Right lobe of liver (tissue), 6 donors: ENCODE results near the gene TBC1D10A. TPM values are rescaled to one million over a fixed set of nuclear protein-coding genes. Genes with fewer than 3 reads are reported as not detected.

ENCODE experiments used
- ATAC-seq, 4 donors: fragments of 200-7000 bp; cut with Tn5 transposase; one replicate each; pipeline ENCODE4 v1.9.1; 2020; ENCODE audit warnings: mild to moderate bottlenecking in 4 of 4, moderate library complexity in 4 of 4
- DNase-seq, 3 donors: peaks; one replicate each; pipeline ENCODE4 v3.0.0-alpha.2; 2020
- H3K27ac ChIP-seq, 3 donors: fragments of 200-600 bp; one replicate each; pipeline ENCODE4 v1.8.0; 2022
- H3K27me3 ChIP-seq, 2 donors: fragments of 200-600 bp; one replicate each; pipeline ENCODE4 v1.8.0; 2022
- H3K36me3 ChIP-seq, 4 donors: fragments of 200-600 bp; sonication (generic) in 1 of 4; one replicate each; pipeline versions ENCODE4 v1.5.1 to v1.8.0; 2017 to 2022; ENCODE audit warnings: control low read depth in 1 of 4
- H3K4me1 ChIP-seq, 4 donors: fragments of 200-600 bp; sonication (generic) in 1 of 4; one replicate each; pipeline versions ENCODE4 v1.5.1 to v1.8.0; 2017 to 2022; ENCODE audit warnings: control low read depth in 1 of 4
- H3K4me3 ChIP-seq, 3 donors: fragments of 200-600 bp; one replicate each; pipeline ENCODE4 v1.8.0; 2022
- H3K9me3 ChIP-seq, 4 donors: fragments of 200-600 bp; sonication (generic) in 1 of 4; one replicate each; pipeline versions ENCODE4 v1.5.1 to v1.8.0; 2017 to 2022; ENCODE audit warnings: control low read depth in 1 of 4
- CTCF ChIP-seq, 4 donors: fragments of 200-600 bp in 3 of 4; fragments of 450-650 bp in 1 of 4; IDR thresholded peaks; one replicate each; pipeline versions ENCODE4 v1.5.1 to v1.8.0; 2016 to 2022; ENCODE audit warnings: antibody characterized with exemption in 4 of 4, mild to moderate bottlenecking in 2 of 4
- POLR2A ChIP-seq: fragments of 450-650 bp; IDR thresholded peaks from one replicate; pipeline ENCODE4 v1.6.1; 2017; ENCODE audit warnings: antibody characterized with exemption, mild to moderate bottlenecking
- WGBS: methylation state at CpG from one replicate; pipeline ENCODE4 v1.1.6; 2018; ENCODE audit warnings: low coverage, low lambda C conversion rate; ENCODE audit not compliant: insufficient coverage; ENCODE audit errors: missing lambda C conversion rate; 5-methylcytosine and 5-hydroxymethylcytosine counted together
- intact Hi-C, 2 donors: fragments of 100-400 bp; cut with DNase I; formaldehyde crosslinking; loops; one replicate each; pipeline versions ENCODE4 v1.11.2 to v1.14.1; 2022
- total RNA-seq, 6 experiments: library from RNA; depleted of rRNA in 2 of 6; stranded (reverse); fragments of >200 nt in 2 of 6; fragmentation: NEBNext Ultra II Directional in 3 of 6; extraction: Animal tissue kit (Norgen Biotek cat#: 25700) in 3 of 6; gene quantifications; one replicate each; pipeline versions ENCODE4 v1.1.0 to v1.2.4, GENCODE V29; 2016 to 2023
- donor health status: DM: no; HTN: yes; CAD: no.
- donor health status: DM: no; HTN: no; CAD: no.
- donor health status: DM: no; HTN: no; CAD: no.
- donor health status: DM: no; HTN: yes; CAD: no.
- donor health status: DM: no; HTN: yes; CAD: no.

Gene TBC1D10A
- total RNA-seq, 6 experiments from 2014 or later = 6.6 to 12.6 (median 10.0) TPM

GRCh38 chr22:30371981-30372380, 45.2 kb upstream of the TBC1D10A start:
- no peak for TF ChIP-seq POLR2A
- TF ChIP-seq CTCF (IDR thresholded peaks at IDR 0.05) = no peak
- Histone ChIP-seq H3K27ac (no peak overlapping the region), H3K9me3 (no peaks in the 10 kb centered on the region), H3K4me1 (no peaks in the 10 kb centered on the region), H3K27me3 (no peaks in the 10 kb centered on the region), H3K4me3 (no peak overlapping the region), H3K36me3 (no peaks in the 10 kb centered on the region)
- intact Hi-C loops = no loop called here
- 90% methylated on average over 2 of the region's 13 CpGs for WGBS
- no peak for DNase-seq
- ATAC-seq = no peak

GRCh38 chr22:30371321-30371720, 44.6 kb upstream of the TBC1D10A start:
- Histone ChIP-seq H3K27ac (no peak overlapping the region), H3K36me3 (no peaks in the 10 kb centered on the region), H3K9me3 (no peaks in the 10 kb centered on the region), H3K4me3 (no peak overlapping the region), H3K4me1 (no peaks in the 10 kb centered on the region), H3K27me3 (no peaks in the 10 kb centered on the region)
- WGBS = 83% methylated on average over 2 of the region's 9 CpGs
- TF ChIP-seq POLR2A = no peak
- no peak for TF ChIP-seq CTCF (IDR thresholded peaks at IDR 0.05)
- no peak for ATAC-seq
- no peak for DNase-seq
- intact Hi-C loops = no loop called here

GRCh38 chr22:30370641-30371230, 44.0 kb upstream of the TBC1D10A start:
- DNase-seq = no peak
- 90% methylated on average over 4 of the region's 19 CpGs for WGBS

DNA sequence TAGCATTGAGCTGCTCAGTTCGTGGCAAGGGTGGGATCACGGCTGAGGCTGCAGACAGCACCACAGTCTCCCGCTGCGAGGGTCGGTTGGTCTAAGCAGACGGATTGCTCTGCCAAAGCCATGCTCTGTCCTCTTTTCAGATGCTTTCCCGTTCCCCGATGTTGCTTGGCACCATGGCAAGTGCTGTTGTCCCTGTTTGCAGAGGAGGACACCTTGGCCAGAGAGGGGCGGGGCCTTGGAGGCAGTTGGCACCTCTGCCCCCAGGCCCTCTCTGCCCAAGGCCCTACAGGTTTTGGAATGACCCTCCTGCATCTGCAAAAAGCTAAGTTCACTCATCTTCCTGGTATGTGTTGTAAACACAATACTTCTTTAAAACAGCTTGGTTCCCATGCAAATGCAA, 41.7 kb upstream of the TBC1D10A start:
- TF ChIP-seq POLR2A = no peak
- no peak for TF ChIP-seq CTCF (IDR thresholded peaks at IDR 0.05)
- DNase-seq (no peak), ATAC-seq (no peak)
- H3K36me3 ChIP-seq = no peaks in the 10 kb centered on the region
- no peaks in the 10 kb centered on the region for H3K4me1 ChIP-seq
- no peak overlapping the region for H3K27ac ChIP-seq
- no peaks in the 10 kb centered on the region for H3K27me3 ChIP-seq
- H3K9me3 ChIP-seq = no peaks in the 10 kb centered on the region
- intact Hi-C loops = no loop called here
- no peak overlapping the region for H3K4me3 ChIP-seq
- WGBS = 73% methylated on average over 9 of the region's 9 CpGs

More at GRCh38 chr22:30370641-30371230, 44.0 kb upstream of the TBC1D10A start:
- no peaks in the 10 kb centered on the region for H3K36me3 ChIP-seq
- no peaks in the 10 kb centered on the region for H3K4me1 ChIP-seq
- TF ChIP-seq POLR2A = no peak
- no peak for TF ChIP-seq CTCF (IDR thresholded peaks at IDR 0.05)
- no peak overlapping the region for H3K27ac ChIP-seq
- H3K27me3 ChIP-seq = no peaks in the 10 kb centered on the region
- ATAC-seq = no peak
- H3K4me3 ChIP-seq = no peak overlapping the region
- intact Hi-C loops = no loop called here
- H3K9me3 ChIP-seq = no peaks in the 10 kb centered on the region

- TF ChIP-seq CTCF (IDR thresholded peaks at IDR 0.05) (no peak), POLR2A (no peak)
- H3K36me3 ChIP-seq = no peaks in the 10 kb centered on the region
- H3K27me3 ChIP-seq = no peaks in the 10 kb centered on the region
- intact Hi-C loops = no loop called here
- ATAC-seq = no peak
- no peak overlapping the region for H3K4me3 ChIP-seq
- no peak overlapping the region for H3K27ac ChIP-seq
- H3K4me1 ChIP-seq = no peaks in the 10 kb centered on the region
- no peak for DNase-seq
- H3K9me3 ChIP-seq = no peaks in the 10 kb centered on the region
- WGBS = 100% methylated on average over 4 of the region's 18 CpGs
Observed at GRCh38 chr22:30365891-30366290, 39.1 kb upstream of the TBC1D10A start.
